MM.1S (cell line): ENCODE data around the gene KCNIP1.

Experiments
- EZH2 ChIP-seq: fragments of 300-600 bp; sonication (generic); optimal IDR thresholded peaks from 2 replicates; pipeline ENCODE3; 2017; ENCODE audit warnings: low read depth, mild to moderate bottlenecking, antibody characterized with exemption, low read length, mixed read lengths
- EZH2phosphoT487 ChIP-seq: fragments of 300-600 bp; sonication (generic); IDR thresholded peaks from 2 replicates; pipeline ENCODE4 v1.6.1; 2018; ENCODE audit warnings: antibody characterized with exemption, low read length
- TF ChIP-seq, protein P1 (sequence below): fragments of 300-600 bp; sonication (generic); IDR thresholded peaks from 2 replicates; pipeline ENCODE4 v1.5.1; 2016; ENCODE audit warnings: antibody characterized with exemption, low read length, mixed read lengths

DNA sequence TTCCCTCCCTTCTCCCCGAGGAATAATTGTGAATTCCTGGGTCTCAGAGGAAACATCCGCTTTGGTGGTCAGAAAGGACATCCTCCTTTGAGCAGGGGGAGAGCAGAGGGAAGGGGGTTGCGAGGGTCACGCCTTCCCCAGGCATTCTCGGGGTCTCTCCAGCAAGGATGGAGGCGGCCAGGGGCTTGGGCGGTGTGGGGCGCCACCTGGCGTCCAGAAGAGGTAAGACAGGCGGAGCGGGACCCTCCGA, 129.1 kb downstream of the KCNIP1 start:
- TF ChIP-seq, protein P1, sequence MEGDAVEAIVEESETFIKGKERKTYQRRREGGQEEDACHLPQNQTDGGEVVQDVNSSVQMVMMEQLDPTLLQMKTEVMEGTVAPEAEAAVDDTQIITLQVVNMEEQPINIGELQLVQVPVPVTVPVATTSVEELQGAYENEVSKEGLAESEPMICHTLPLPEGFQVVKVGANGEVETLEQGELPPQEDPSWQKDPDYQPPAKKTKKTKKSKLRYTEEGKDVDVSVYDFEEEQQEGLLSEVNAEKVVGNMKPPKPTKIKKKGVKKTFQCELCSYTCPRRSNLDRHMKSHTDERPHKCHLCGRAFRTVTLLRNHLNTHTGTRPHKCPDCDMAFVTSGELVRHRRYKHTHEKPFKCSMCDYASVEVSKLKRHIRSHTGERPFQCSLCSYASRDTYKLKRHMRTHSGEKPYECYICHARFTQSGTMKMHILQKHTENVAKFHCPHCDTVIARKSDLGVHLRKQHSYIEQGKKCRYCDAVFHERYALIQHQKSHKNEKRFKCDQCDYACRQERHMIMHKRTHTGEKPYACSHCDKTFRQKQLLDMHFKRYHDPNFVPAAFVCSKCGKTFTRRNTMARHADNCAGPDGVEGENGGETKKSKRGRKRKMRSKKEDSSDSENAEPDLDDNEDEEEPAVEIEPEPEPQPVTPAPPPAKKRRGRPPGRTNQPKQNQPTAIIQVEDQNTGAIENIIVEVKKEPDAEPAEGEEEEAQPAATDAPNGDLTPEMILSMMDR, result peak; percentile 97
- TF ChIP-seq EZH2phosphoT487 (no peak), EZH2 (no peak)
